Measurements from ENCODE around the gene MTO1.

GRCh38 chr6:73451223-73452106 lies 10.1 kb upstream of the MTO1 start:
- TF ChIP-seq EZH2phosphoT487 (IDR thresholded peaks at IDR 0.05; ENCODE audit: low read depth) (no peak), CTCF (IDR thresholded peaks at IDR 0.05; ENCODE audit: low read depth, low read length) (no peak)
